Mesothelial cell of epicardium (in vitro differentiated cells): ENCODE results near the gene RAB31. TPM values are rescaled to one million over a fixed set of nuclear protein-coding genes. Genes with fewer than 3 reads are reported as not detected.

Experiments
- DNase-seq, 2 experiments: peaks; one replicate each; pipeline ENCODE4 v3.0.0; 2021; ENCODE audit warnings: low spot score in 2 of 2; ENCODE audit not compliant: unreplicated experiment in 2 of 2
- H3K27ac Mint-ChIP-seq: 2 replicates; pipeline ENCODE4 v1.8.0; 2021; ENCODE audit warnings: mixed read lengths
- H3K27me3 Mint-ChIP-seq: 2 replicates; pipeline ENCODE4 v1.8.0; 2021; ENCODE audit warnings: low read depth, mixed read lengths
- H3K36me3 Mint-ChIP-seq: 2 replicates; pipeline ENCODE4 v1.8.0; 2021; ENCODE audit warnings: mixed read lengths
- H3K4me1 Mint-ChIP-seq: 2 replicates; pipeline ENCODE4 v1.8.0; 2021; ENCODE audit warnings: mixed read lengths
- H3K4me3 Mint-ChIP-seq: 2 replicates; pipeline ENCODE4 v1.8.0; 2021; ENCODE audit warnings: mild to moderate bottlenecking, moderate library complexity, mixed read lengths
- H3K9me3 Mint-ChIP-seq: 2 replicates; pipeline ENCODE4 v1.8.0; 2021; ENCODE audit warnings: mixed read lengths
- total RNA-seq: library from RNA; stranded (reverse); gene quantifications from 3 replicates; pipeline ENCODE4 v1.2.1, GENCODE V29; 2021
- TF ChIP-seq, protein P1 (sequence below): fragments of 200-600 bp; sonication (generic); IDR thresholded peaks from one replicate; pipeline ENCODE4 v1.5.0; 2021; ENCODE audit warnings: antibody characterized with exemption; ENCODE audit not compliant: unreplicated experiment

RAB31 gene
- total RNA-seq, 1 donor from 2014 or later, result 21.8 TPM

DNA sequence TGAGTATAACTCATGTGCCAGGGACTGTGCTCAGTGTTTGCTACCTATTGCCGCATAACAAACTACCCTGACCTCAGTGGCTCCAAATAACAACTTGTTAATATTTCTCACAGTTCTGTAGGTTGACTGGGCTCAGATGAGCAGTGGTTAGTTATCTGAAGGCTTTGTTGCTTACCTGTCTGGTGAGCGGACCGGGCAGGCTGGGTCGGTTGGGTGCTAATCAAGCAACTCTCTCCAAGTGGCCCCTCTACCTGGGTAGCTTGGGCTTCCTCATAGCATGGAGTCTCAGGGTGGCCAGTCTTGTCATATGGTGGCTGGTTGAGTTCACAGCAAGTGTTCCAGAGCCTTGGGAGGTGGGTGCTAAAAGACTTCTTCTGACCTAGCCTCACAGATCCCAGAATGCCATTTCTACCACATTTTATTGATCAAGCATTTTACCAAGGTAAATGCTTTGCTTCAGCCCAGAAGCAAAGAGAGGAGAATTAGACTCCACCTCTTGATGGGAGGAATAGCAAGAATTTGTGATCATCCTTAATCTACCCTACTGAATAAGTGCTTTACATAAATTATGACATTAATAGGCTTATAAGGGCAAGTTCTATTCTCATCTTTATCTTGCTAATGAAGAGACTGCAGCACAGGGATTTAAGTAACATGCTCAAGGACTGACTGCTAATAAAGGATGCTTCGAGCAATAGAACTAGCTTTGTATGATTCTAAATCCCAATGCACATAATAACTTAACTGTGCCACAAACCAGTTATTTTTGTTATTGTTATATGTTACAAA is 16.9 kb downstream of the RAB31 start:
- Mint-ChIP-seq H3K4me1 (no peaks in the 10 kb centered on the region), H3K9me3 (peaks cover 3% of the 10 kb centered on the region), H3K36me3 (peaks cover 3% of the 10 kb centered on the region), H3K27me3 (no peaks in the 10 kb centered on the region), H3K27ac (no peak overlapping the region), H3K4me3 (no peak overlapping the region)
- TF ChIP-seq, protein P1, sequence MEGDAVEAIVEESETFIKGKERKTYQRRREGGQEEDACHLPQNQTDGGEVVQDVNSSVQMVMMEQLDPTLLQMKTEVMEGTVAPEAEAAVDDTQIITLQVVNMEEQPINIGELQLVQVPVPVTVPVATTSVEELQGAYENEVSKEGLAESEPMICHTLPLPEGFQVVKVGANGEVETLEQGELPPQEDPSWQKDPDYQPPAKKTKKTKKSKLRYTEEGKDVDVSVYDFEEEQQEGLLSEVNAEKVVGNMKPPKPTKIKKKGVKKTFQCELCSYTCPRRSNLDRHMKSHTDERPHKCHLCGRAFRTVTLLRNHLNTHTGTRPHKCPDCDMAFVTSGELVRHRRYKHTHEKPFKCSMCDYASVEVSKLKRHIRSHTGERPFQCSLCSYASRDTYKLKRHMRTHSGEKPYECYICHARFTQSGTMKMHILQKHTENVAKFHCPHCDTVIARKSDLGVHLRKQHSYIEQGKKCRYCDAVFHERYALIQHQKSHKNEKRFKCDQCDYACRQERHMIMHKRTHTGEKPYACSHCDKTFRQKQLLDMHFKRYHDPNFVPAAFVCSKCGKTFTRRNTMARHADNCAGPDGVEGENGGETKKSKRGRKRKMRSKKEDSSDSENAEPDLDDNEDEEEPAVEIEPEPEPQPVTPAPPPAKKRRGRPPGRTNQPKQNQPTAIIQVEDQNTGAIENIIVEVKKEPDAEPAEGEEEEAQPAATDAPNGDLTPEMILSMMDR, result no peak
- DNase-seq, result no peak

DNA sequence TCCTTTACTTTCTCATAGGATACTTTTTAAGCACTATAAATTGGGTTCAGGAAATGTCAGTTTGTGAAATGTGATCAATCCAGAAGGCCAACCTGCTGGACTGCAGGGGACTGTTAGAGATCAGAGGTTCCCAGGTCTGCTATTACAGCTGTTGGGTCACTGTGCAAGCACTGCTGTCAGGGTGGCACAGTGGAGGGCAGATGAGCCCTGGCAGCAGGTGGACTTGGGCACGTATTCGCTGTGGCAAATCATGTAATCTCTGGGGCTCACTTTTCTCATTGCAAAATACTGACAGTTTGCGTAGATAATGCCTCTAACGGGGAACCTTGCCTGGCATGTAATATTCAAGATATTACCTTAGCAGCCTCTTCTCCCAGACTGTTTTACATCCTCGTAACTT is 18.1 kb downstream of the RAB31 start:
- Mint-ChIP-seq H3K36me3 (peaks cover 1% of the 10 kb centered on the region), H3K9me3 (peaks cover 3% of the 10 kb centered on the region), H3K4me3 (no peak overlapping the region), H3K27me3 (no peaks in the 10 kb centered on the region), H3K27ac (no peak overlapping the region), H3K4me1 (no peaks in the 10 kb centered on the region)
- TF ChIP-seq, protein P1, result no peak
- DNase-seq, result no peak

DNA sequence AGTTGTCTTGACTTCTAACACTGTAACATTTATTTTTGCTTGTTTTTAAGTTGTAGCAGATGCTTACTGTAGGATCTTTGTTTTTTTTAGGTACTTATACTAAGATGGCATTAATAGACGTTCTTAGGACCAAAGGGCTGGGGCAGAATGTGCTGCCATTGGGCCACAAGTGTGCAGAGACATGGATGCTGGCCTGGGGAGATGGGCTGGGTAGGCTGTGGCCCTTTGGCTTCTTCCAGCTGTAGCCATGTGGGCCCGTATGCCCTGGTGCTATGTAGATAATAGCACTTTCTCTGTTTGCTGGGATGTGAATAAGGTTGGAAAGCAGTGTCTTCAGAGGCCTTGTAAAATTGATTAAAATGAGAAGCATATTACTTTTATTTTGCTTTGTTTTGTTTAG is 18.8 kb downstream of the RAB31 start:
- DNase-seq, result no peak
- Mint-ChIP-seq H3K27ac (no peak overlapping the region), H3K27me3 (no peaks in the 10 kb centered on the region), H3K4me3 (no peak overlapping the region), H3K36me3 (peaks cover 1% of the 10 kb centered on the region), H3K9me3 (peaks cover 3% of the 10 kb centered on the region), H3K4me1 (no peaks in the 10 kb centered on the region)
- TF ChIP-seq, protein P1, result no peak

DNA sequence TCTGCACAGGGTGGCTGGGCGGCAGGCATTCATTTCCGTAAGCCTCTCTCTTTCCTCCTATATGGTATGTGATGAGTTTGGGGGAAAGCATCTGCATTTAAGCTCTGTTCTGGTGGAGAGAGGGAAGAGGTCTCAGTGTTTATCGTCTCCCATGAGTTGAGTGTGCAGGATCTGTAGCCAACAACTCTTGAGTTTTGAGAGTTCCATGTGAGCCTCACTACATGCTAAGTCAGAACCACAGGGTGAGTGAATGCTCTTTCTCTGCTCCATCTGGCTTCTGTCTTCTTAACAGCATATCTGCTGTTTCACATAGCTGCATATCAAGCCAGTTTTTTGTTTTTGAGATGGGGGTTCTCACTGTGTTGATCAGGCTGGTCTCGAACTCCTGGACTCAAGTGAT is 22.7 kb downstream of the RAB31 start:
- no peak for DNase-seq
- Mint-ChIP-seq H3K36me3 (peaks cover 1% of the 10 kb centered on the region), H3K27me3 (no peaks in the 10 kb centered on the region), H3K27ac (no peak overlapping the region), H3K4me3 (no peak overlapping the region), H3K4me1 (peaks cover 3% of the 10 kb centered on the region), H3K9me3 (no peaks in the 10 kb centered on the region)
- TF ChIP-seq, protein P1, result no peak

DNA sequence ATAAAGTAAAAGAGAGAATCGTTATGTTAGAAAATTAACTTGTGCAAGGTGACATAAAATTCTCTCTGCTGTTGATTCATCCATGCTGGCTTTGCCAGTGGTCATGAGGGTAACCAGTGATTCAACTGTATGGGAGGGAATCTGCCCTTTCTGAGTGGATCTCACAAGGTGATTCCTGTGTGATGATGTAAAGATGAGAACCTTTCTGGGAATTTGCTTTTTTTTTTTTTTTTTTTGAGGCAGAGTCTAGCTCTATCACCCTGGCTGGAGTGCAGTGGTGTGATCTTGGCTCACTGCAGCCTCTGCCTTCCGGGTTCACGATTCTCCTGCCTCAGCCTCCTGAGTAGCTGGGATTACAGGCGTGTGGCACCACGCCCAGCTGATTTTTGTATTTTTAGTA is 23.3 kb downstream of the RAB31 start:
- Mint-ChIP-seq H3K4me3 (no peak overlapping the region), H3K36me3 (peaks cover 1% of the 10 kb centered on the region), H3K4me1 (peaks cover 3% of the 10 kb centered on the region), H3K27ac (no peak overlapping the region), H3K9me3 (no peaks in the 10 kb centered on the region), H3K27me3 (no peaks in the 10 kb centered on the region)
- DNase-seq, result no peak
- TF ChIP-seq, protein P1, result no peak
